Kidney glomerular epithelial cell (primary cell): ENCODE measurements around the gene CDH6.

Experiments
- DNase-seq: peaks from one replicate; lab custom pipeline; 2025; lab: John Stamatoyannopoulos, UW

The CDH6 gene

DNA sequence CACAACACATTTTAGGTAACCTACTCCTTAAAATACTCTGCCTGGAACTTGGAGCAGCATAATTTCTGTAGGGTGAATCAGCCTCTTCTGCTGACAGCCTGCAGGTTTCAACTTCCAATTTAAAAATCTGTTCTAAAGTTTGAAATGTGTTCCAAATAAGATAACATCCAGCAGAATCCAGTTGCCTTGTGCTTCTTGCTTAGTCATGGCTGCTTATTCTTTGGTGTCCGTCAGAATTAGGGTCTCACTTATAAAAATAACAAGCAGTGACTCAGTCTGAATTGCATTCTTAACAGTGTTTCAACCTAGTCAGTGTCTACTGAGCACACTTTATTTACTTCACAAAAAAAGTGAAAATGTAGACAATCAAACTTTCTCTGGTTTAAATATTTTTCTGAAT lies 3.7 kb downstream of the CDH6 start:
- DNase-seq, result peak; percentile 45

GRCh38 chr5:31204958-31205357 lies 11.5 kb downstream of the CDH6 start:
- DNase-seq, result no peak

DNA sequence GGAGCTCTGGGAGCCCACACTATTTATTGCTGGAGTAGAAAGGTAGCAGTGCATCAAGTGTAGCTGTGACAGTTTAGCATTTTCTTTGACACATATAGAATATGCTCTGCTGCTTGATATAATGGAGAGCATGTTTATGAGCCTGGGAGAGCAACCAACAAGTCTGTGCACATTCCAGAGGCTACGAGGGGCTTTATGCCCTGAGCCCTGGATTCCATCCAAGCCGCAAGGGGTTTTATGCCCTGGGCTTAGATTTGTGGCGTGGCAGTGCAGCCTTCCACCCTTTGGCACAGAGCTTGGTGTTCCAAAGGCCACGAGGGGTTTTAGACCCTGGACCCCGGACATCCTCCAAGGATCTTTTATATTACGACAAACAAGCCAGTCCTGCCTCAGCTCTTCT lies 14.6 kb downstream of the CDH6 start:
- DNase-seq, result no peak

DNA sequence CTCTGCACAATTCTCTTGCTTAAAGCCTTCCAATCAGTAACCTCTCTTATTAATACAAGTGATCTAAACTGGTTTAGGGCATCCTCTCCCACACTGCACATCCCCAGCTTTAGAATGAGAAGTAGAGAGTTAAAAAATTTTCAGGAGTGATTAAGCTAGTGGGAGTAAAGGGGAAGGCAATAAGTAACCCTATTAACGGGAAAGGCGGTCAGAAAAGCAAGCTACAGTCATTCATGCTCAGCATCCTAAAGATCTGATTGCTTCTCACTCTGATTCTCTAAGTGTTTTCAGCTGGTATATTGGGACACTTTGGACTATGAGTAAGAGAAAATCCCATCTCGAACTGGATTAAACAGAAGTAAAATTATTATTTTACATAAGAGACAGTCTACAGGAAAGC lies 15.8 kb downstream of the CDH6 start:
- DNase-seq, result peak; percentile 66

DNA sequence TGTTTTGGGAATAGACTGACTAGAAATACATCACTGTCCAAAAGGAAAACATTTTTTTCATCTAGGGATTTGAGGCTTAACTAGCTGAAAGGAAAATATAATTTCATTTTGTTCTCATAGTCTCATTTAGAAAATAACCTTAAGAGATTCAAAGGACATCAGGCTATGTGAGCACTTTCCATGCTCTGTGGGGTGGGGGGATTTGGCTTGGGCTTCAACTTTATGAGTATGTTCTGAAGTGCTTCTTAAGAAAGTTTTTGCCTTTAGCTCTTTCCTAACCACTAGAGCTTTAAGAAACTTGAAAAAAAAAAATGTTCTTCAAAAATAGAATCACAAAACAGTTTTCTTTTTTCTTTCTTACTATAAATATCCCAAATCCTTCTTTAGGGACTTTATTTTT lies 17.6 kb downstream of the CDH6 start:
- peak; percentile 15 for DNase-seq

DNA sequence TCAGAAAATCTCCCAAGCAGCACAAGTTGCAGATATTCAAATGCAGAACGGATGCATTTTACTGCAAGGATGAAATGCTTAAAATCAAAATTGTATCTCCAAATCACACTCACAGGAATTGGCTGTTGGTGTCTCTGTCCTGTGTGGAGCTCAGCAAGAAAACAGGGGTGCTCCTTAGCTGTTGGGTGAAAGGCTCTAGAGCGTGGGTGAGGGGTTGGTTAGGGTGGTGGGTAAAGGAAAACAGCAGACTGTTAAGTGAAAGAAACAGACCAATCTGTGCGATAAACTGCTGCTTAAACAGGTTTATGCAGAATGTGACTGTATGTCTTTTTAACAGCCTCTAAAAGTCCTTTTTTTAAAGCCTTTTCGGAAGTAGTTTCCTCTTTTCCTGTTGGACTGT lies 19.8 kb downstream of the CDH6 start:
- no peak for DNase-seq

GRCh38 chr5:31213705-31214121 lies 20.2 kb downstream of the CDH6 start:
- DNase-seq, result peak; percentile 54

DNA sequence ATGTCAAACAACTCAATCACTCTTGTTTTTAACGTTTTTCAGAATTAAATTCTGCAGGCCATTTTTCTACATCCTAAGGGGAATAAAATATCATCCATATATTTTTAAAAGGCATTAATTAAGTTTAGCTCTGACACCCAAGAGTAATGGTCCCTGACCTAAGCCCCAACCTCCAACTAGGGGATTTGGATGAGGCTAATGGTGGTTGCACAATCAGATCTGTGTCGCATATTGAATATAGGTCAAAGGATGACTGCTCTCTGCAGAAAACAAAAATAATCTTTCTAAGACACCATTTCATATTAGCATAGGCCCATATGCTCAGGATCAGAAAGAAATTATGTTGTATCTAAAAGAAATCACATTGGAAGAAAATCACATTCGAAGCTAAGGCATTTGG lies 20.7 kb downstream of the CDH6 start:
- DNase-seq, result no peak

DNA sequence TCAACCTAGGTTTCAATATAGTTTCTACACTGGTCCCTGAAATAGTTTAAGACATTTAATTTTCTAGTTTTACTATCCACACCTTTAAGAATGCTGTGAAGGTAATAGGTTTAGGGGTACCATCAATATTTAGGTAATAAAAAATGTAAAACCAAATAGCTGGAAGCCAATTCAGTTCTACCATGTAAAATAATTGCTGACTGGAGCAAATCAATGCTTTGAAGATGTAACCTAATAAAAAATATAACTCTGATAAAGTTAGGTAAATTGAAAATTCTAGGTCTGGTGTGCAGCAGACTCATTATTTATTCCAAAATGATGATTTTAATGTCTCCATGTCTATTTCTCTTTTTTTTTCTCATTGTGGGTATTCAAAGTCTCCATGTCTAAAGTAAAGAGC lies 21.8 kb downstream of the CDH6 start:
- no peak for DNase-seq

- DNase-seq, result peak; percentile 19
Observed at GRCh38 chr5:31217446-31217845, 24.0 kb downstream of the CDH6 start.

DNA sequence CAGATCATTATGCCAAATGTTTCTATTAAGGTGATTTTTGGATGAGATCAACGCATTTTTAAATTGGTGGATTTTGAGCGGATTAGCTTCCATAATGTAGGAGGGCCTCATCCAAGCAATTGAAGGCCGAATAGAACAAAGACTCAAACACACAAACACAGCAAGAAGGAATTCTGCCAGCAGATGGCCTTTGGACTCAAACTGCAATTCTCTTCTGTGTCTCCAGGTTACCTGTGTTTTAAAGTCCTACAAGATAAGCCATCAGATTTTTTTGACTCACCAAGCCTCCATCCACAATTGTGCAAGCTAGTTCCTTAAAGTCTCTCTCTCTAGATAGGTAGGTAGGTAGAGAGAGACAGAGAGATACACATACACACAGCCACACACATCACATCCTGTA lies 25.5 kb downstream of the CDH6 start:
- no peak for DNase-seq

DNA sequence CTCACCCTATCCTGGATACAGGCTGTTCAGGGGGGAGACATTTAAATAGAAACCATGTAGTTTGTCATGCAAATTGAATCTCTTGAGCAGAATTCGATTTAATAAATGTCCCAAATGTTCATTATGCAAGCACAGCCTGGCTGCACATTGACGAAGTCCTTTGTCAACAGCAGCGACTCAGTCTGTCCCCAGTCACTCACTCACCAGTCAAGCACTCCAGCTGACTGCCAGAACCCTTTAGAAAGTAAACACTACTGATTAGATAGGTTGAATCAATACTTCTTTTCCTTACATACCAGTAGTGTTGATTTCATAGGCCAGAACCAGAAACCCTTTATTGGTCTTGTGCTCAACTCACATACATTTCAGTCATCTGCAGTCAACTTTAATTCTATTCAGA lies 27.5 kb downstream of the CDH6 start:
- no peak for DNase-seq

DNA sequence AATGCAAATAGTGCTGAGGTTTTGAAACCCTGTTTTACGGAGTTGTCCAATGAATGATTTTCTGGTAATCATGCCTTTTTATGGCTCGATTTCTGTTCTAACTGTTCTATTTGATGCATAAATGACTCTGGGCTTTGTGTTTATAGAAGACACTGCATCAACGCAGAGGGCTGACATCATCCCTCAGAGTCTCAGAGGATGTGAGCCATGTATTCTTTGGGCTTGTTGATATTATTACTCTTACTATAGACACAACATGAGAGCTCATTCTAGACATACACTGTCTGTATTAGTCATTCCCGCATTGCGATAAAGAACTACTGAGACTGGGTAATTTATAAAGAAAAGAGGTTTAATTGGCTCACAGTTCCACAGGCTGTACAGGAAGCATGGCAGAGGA lies 31.6 kb downstream of the CDH6 start:
- peak; percentile 25 for DNase-seq

- no peak for DNase-seq
Observed at GRCh38 chr5:31225613-31226012, 32.1 kb downstream of the CDH6 start.

DNA sequence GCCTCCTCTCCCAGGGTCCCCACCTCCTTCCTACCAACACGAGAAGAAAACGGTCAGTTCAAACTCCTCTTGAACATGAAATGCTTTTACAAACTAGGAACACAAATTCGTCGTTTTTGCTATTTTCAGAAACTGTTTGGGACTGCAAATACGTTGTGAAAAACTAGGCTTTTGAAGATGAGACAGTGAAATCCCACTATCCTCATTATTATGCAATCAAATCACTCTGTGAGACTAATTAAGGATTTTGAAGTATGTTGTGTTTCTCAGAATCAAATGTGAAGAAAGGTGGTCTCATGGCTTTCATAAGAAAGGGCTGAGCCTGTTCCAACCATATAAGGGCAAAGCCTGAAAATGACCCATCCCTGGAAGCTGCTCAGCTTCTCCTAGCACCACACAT lies 33.2 kb downstream of the CDH6 start:
- DNase-seq, result no peak

DNA sequence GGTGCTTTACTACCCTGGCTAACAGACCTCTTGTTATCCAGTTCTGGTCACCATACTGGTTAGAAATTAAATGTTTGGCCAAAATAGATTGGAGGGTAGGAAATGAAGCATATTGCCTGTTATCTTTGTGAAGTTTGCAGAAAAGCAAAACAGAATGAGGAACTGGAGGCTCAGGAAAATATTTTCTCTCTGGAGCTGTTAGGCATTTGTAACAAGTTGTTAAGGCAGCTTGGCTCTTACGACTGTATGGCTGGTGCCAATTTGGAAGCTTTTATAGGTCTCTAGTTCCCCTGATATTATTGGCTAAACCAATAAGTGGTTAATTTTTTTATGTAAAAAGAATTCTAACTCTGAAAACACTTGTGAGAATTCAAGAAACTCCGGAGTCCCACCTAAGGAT lies 35.8 kb downstream of the CDH6 start:
- no peak for DNase-seq

GRCh38 chr5:31231177-31231838 lies 37.8 kb downstream of the CDH6 start:
- DNase-seq, result no peak

- peak; percentile 27 for DNase-seq
Observed at GRCh38 chr5:31232273-31232888, 38.9 kb downstream of the CDH6 start.

DNA sequence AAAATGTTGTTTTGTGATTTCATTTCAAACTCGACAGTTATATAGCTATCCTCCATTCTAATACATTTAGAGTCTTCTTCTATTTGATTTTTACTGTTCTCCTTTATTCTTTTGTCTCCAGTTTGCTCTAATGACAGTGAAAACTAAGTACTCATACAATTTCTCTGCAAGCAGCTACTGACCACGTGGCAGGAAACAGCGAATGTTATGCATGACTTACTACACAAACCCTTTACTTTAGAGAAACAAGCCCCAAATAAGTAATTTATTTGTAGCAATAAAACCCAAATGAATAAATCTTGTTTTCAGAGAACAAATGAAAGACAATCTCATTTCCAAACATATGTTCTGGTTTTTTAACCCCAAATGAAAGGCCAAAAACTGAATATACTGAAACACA lies 41.9 kb downstream of the CDH6 start:
- DNase-seq, result peak; percentile 50

- no peak for DNase-seq
Observed at GRCh38 chr5:31236339-31236738, 42.9 kb downstream of the CDH6 start.

GRCh38 chr5:31237174-31237573 lies 43.7 kb downstream of the CDH6 start:
- DNase-seq, result no peak

DNA sequence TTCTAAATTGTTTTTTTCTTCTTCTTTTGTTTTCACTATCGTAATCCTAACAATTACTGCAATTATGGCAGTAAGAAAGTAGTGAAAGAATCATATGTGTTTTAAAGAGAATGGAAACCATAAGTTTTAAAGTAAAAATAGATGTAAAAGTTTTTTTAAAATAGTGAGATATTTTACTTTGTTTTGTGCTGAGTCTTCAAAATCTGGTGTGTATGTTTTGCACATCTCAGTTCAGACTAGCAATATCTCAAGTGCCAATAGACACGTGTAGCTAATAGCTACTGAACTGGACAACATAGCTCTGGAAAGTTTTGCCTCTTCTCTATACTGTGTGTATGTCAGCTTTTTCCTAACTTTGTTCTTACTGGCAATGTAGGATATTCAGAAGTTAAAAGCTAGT lies 45.0 kb downstream of the CDH6 start:
- DNase-seq, result no peak

DNA sequence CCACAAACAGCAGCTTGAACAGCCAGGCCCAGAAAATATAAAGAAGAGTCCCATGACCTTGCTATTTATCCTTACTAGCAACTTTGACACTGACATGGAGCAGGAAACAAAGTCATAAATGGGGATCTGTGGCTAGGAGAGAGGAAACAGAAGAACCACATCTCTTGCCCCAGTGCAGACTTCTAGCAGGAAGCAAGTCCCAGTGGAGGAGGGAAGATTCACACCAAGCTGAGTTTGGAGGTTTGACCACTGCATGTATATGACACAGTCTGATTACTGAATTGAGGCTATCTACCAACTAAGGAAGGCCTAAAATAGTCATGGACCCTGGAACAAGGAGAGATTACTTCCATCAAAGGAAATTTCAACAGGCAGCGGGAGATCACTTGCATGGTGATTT lies 51.4 kb downstream of the CDH6 start:
- no peak for DNase-seq

DNA sequence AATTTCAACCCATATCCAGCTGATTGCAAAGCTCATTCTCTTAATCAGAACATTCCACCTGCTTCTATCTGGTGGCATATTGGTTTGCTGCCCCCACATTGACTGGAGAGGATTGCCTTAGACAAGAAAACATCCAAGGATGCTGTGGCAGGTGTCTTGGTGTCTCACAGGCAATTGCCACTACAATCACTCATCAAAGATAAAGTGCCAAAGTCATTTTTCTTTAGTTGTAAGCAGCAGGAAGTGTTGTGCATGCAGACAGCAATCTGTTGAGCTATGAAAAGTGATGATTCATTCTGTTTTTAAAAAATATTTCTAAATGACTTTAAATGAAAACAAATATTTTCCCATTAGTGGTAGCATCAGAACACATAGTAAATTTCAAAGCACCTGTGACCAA lies 53.9 kb downstream of the CDH6 start:
- DNase-seq, result no peak
